ENCODE measurements around the gene SPATS2.

DNA sequence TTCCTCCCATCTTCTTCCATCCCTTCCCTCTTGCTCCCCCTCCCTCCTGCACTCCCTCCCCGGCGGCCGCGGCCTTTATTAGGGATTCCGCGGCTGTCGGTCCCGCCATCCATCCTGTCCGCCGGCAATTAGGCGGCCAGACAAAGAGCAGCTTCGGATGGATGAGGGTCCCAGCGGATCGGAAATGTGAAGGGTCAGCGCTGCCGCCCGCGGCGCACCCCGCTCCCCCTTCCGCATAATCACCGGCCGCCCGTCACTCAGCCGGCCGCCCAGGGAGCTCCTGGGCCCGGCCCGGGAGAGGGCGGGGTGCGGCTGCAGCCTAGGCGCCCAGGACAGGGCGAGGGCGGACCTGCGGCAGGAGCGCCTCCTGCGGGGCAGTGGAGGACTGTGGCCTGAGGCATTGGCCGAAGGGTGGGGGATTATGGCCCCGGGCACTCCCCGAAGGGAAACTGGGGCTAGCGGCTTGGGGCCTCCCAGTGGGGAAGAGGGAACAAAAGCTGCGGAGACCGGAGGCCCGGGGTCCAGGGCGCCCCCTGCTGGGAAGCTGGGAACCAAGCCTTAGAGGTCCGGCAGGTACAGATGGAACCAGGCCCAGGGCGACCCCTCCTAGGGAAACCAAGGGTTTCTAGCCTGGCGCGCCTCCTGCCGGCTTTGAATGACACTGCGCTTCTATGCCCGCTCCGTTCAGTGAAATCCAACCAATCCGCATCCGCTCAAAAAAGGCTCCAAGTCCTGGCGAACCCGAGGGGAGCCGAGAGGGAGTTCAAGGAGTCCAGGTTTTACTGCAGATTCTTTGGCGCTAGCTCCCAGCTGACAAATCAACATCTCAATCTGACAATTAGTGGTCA is 25.0 kb upstream of the SPATS2 start:
- TF ChIP-seq, protein P1, sequence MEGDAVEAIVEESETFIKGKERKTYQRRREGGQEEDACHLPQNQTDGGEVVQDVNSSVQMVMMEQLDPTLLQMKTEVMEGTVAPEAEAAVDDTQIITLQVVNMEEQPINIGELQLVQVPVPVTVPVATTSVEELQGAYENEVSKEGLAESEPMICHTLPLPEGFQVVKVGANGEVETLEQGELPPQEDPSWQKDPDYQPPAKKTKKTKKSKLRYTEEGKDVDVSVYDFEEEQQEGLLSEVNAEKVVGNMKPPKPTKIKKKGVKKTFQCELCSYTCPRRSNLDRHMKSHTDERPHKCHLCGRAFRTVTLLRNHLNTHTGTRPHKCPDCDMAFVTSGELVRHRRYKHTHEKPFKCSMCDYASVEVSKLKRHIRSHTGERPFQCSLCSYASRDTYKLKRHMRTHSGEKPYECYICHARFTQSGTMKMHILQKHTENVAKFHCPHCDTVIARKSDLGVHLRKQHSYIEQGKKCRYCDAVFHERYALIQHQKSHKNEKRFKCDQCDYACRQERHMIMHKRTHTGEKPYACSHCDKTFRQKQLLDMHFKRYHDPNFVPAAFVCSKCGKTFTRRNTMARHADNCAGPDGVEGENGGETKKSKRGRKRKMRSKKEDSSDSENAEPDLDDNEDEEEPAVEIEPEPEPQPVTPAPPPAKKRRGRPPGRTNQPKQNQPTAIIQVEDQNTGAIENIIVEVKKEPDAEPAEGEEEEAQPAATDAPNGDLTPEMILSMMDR (IDR thresholded peaks at IDR 0.05; ENCODE audit: insufficient read depth, low read length, poor library complexity, severe bottlenecking), result peak; percentile 97
- no peak for TF ChIP-seq EZH2phosphoT487 (conservative IDR thresholded peaks at IDR 0.05; ENCODE audit: low read length)

Measured in SU-DHL-6 (cell line).